Neural crest cell (in vitro differentiated cells): Measurements from ENCODE around the gene SCGN. TPM values are rescaled to one million over a fixed set of nuclear protein-coding genes. Genes with fewer than 3 reads are reported as not detected.

Experiments
- DNase-seq: peaks from one replicate; pipeline ENCODE4 v3.0.0; 2021; ENCODE audit warnings: low read depth, mixed read lengths, low spot score
- H3K27ac Mint-ChIP-seq: one replicate; pipeline ENCODE4 v1.8.0; 2021; ENCODE audit warnings: mild to moderate bottlenecking, mixed read lengths; ENCODE audit not compliant: unreplicated experiment
- H3K27me3 Mint-ChIP-seq: 2 replicates; pipeline ENCODE4 v1.8.0; 2021; ENCODE audit warnings: low read depth, mild to moderate bottlenecking, mixed read lengths
- H3K36me3 Mint-ChIP-seq: 2 replicates; pipeline ENCODE4 v1.8.0; 2021; ENCODE audit warnings: low read depth, mild to moderate bottlenecking, mixed read lengths
- H3K4me1 Mint-ChIP-seq: 2 replicates; pipeline ENCODE4 v1.8.0; 2021; ENCODE audit warnings: mixed read lengths
- H3K4me3 Mint-ChIP-seq: one replicate; pipeline ENCODE4 v1.8.0; 2021; ENCODE audit warnings: mild to moderate bottlenecking, mixed read lengths
- H3K9me3 Mint-ChIP-seq: 2 replicates; pipeline ENCODE4 v1.8.0; 2021; ENCODE audit warnings: mixed read lengths
- total RNA-seq: library from RNA; stranded (reverse); gene quantifications from 2 replicates; pipeline ENCODE4 v1.2.1, GENCODE V29; 2021
- TF ChIP-seq, protein P1 (sequence below): fragments of 200-600 bp; sonication (generic); conservative IDR thresholded peaks from 2 replicates; pipeline ENCODE4 v1.5.0; 2021; ENCODE audit warnings: antibody characterized with exemption, mild to moderate bottlenecking

Gene SCGN
- total RNA-seq, 1 donor from 2014 or later: not detected

DNA sequence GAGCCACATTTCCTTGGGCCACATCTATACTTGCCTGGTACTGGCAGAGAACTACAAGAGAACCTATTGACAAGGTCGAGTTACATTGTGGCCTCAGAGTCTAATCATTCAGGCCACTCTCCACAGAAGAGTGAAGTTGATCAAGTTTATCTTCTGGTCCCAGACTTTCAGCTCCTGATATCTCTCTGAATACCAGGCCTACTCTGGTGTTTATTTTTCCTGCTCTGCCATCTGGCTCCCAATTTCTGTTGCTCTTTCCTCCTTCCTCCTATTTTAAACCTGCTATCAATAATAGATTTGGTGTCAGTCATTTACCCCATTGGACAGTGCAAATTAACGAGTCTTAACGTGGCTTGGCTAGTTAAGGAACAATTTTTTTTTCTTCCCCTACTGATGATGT lies 46.6 kb downstream of the SCGN start:
- Mint-ChIP-seq H3K27ac (no peak overlapping the region), H3K9me3 (no peaks in the 10 kb centered on the region), H3K36me3 (no peaks in the 10 kb centered on the region), H3K4me1 (no peaks in the 10 kb centered on the region), H3K27me3 (no peaks in the 10 kb centered on the region), H3K4me3 (no peak overlapping the region)
- TF ChIP-seq, protein P1, sequence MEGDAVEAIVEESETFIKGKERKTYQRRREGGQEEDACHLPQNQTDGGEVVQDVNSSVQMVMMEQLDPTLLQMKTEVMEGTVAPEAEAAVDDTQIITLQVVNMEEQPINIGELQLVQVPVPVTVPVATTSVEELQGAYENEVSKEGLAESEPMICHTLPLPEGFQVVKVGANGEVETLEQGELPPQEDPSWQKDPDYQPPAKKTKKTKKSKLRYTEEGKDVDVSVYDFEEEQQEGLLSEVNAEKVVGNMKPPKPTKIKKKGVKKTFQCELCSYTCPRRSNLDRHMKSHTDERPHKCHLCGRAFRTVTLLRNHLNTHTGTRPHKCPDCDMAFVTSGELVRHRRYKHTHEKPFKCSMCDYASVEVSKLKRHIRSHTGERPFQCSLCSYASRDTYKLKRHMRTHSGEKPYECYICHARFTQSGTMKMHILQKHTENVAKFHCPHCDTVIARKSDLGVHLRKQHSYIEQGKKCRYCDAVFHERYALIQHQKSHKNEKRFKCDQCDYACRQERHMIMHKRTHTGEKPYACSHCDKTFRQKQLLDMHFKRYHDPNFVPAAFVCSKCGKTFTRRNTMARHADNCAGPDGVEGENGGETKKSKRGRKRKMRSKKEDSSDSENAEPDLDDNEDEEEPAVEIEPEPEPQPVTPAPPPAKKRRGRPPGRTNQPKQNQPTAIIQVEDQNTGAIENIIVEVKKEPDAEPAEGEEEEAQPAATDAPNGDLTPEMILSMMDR: no peak
- no peak for DNase-seq

DNA sequence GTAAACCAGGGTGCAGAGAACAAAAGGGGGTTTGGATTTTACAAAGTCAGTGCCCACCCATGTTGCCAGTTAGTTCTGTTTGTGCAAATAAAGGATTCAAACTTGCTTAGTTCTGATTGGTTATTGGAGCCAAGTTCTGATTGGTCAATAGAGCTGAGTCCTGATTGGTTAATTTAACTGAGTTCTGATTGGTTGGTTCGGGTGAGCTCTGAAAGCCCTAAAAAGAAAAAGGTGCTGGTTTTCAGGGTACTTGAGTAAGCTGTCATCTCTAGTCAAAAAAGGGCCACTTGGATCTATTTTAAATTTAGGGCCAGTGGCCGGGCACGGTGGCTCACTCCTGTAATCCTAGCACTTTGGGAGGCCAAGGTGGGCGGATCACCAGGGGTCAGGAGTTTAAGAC lies 47.6 kb downstream of the SCGN start:
- H3K36me3 Mint-ChIP-seq: no peaks in the 10 kb centered on the region
- no peaks in the 10 kb centered on the region for H3K27me3 Mint-ChIP-seq
- no peaks in the 10 kb centered on the region for H3K9me3 Mint-ChIP-seq
- H3K27ac Mint-ChIP-seq: no peak overlapping the region
- DNase-seq: no peak
- H3K4me3 Mint-ChIP-seq: no peak overlapping the region
- H3K4me1 Mint-ChIP-seq: no peaks in the 10 kb centered on the region
- TF ChIP-seq, protein P1: no peak

DNA sequence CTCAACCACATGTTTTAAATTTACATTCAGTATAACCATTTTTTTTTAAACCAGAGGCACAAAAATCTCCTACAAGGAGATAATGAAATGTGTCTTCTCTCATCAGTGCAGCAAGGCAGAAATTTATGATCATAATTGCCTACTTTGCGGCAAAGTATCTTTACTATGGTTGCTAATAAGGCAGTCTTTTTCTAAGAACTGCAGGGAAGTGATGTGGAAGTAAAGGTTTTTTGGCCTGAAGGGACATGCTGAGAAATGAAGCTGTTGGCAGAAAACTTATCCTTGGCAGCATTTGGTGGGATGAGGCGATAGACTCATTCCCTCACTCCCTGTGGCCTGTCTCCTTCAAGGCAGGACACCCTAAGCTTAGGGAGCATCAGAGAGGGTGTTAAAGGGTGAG lies 48.7 kb downstream of the SCGN start:
- H3K4me1 Mint-ChIP-seq: no peaks in the 10 kb centered on the region
- TF ChIP-seq, protein P1: no peak
- H3K27me3 Mint-ChIP-seq: peaks cover 5% of the 10 kb centered on the region
- no peaks in the 10 kb centered on the region for H3K36me3 Mint-ChIP-seq
- no peak overlapping the region for H3K27ac Mint-ChIP-seq
- no peak overlapping the region for H3K4me3 Mint-ChIP-seq
- no peak for DNase-seq
- H3K9me3 Mint-ChIP-seq: no peaks in the 10 kb centered on the region

DNA sequence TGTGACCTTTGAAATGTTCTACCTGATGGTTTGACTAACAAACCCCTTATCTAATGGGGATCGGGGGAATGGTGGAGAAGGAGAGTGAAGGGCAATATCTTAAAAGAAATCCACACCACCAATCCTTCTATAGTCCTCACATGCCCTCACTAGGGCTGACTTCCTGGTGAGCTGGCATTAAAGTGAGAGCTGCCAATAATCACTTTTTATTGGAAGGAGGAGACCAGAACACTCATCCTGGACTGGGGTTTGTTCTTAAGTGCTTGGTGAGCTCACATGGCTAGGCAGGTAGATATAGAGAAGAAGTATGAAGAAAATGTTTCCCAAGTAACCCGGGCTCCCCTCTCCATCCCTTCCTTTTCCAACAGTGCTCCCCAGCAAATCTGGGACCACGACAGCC lies 49.8 kb downstream of the SCGN start:
- DNase-seq: no peak
- no peaks in the 10 kb centered on the region for H3K36me3 Mint-ChIP-seq
- TF ChIP-seq, protein P1: no peak
- H3K4me3 Mint-ChIP-seq: no peak overlapping the region
- no peak overlapping the region for H3K27ac Mint-ChIP-seq
- no peaks in the 10 kb centered on the region for H3K4me1 Mint-ChIP-seq
- peaks cover 6% of the 10 kb centered on the region for H3K27me3 Mint-ChIP-seq
- no peaks in the 10 kb centered on the region for H3K9me3 Mint-ChIP-seq

DNA sequence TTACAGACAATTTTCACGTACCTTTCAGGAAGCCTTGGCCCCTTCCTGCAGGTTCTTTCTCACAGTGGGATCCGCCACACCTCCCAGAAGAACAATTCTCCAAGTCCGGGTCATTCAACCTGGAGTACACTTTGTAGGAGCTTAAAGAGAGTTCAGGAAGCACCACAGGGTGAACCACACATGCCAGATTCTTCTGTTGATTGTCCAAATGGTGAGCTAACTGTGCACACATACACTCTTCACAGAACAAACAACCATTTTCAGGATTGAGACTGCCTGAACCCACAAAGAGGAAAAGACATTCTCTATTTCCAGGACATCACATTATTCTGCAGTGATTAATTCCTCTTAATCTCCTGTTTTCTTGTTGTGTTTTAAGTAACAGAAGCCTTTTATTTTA lies 51.0 kb downstream of the SCGN start:
- no peak for DNase-seq
- no peaks in the 10 kb centered on the region for H3K4me1 Mint-ChIP-seq
- H3K9me3 Mint-ChIP-seq: no peaks in the 10 kb centered on the region
- H3K27ac Mint-ChIP-seq: no peak overlapping the region
- peaks cover 6% of the 10 kb centered on the region for H3K27me3 Mint-ChIP-seq
- no peaks in the 10 kb centered on the region for H3K36me3 Mint-ChIP-seq
- TF ChIP-seq, protein P1: no peak
- no peak overlapping the region for H3K4me3 Mint-ChIP-seq

DNA sequence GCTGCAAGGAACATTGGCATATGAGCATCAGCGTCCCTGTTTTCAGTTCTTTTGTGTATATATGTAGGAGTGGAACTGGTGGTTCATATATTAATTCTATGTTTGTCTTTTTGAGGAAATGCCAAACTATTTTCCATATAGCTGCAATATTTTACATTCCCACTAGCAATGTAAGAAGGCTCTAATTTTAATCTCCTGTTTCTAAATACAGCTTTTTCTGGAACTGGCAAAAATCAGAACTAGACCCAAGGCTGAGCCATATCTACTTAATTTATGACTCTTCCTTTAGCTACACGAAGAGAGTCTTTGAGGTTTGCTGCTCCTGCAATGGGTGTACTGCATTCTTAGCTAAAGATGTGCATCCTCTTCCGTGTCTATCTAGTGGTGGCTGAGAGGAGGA lies 52.0 kb downstream of the SCGN start:
- Mint-ChIP-seq H3K9me3 (no peaks in the 10 kb centered on the region), H3K4me1 (no peaks in the 10 kb centered on the region), H3K36me3 (no peaks in the 10 kb centered on the region), H3K27ac (no peak overlapping the region), H3K4me3 (no peak overlapping the region), H3K27me3 (peaks cover 6% of the 10 kb centered on the region)
- DNase-seq: no peak
- TF ChIP-seq, protein P1: no peak
